ENCODE results near the gene MED29. TPM values are rescaled to one million over a fixed set of nuclear protein-coding genes. Genes with fewer than 3 reads are reported as not detected.

The MED29 gene
- total and polyA plus RNA-seq, 2 of the 13 experiments (the other 11 are each of a cell fraction or from before 2014, with no cell fraction given): 14.0 to 19.7 TPM

GRCh38 chr19:39435499-39436349 lies 44.5 kb downstream of the MED29 start, which contains the start of gene RPS16 (continued):
- TF ChIP-seq REST (IDR thresholded peaks at IDR 0.05; ENCODE audit: borderline replicate concordance in 1 of 2, low read depth in 1 of 2, low read length in 2 of 2) (peak in 1 of 2 experiments; percentile 49; a peak in 1 of 4 replicates), NFYC (CRISPR knock-in tag; IDR thresholded peaks at IDR 0.05) (peak; percentile 43; the same call in 1 of the 2 replicates), ZNF672 (CRISPR knock-in tag; IDR thresholded peaks at IDR 0.05) (no peak), GZF1 (CRISPR knock-in tag; IDR thresholded peaks at IDR 0.05) (0 out of 2 replicates have a peak, but pooled peaks have one; percentile 65), UBTF (CRISPR knock-in tag; IDR thresholded peaks at IDR 0.05) (peak; percentile 63), ARNTL (CRISPR knock-in tag; IDR thresholded peaks at IDR 0.05) (peak; percentile 83), MIXL1 (CRISPR knock-in tag; IDR thresholded peaks at IDR 0.05) (no peak)
- TF ChIP-seq, protein P1, sequence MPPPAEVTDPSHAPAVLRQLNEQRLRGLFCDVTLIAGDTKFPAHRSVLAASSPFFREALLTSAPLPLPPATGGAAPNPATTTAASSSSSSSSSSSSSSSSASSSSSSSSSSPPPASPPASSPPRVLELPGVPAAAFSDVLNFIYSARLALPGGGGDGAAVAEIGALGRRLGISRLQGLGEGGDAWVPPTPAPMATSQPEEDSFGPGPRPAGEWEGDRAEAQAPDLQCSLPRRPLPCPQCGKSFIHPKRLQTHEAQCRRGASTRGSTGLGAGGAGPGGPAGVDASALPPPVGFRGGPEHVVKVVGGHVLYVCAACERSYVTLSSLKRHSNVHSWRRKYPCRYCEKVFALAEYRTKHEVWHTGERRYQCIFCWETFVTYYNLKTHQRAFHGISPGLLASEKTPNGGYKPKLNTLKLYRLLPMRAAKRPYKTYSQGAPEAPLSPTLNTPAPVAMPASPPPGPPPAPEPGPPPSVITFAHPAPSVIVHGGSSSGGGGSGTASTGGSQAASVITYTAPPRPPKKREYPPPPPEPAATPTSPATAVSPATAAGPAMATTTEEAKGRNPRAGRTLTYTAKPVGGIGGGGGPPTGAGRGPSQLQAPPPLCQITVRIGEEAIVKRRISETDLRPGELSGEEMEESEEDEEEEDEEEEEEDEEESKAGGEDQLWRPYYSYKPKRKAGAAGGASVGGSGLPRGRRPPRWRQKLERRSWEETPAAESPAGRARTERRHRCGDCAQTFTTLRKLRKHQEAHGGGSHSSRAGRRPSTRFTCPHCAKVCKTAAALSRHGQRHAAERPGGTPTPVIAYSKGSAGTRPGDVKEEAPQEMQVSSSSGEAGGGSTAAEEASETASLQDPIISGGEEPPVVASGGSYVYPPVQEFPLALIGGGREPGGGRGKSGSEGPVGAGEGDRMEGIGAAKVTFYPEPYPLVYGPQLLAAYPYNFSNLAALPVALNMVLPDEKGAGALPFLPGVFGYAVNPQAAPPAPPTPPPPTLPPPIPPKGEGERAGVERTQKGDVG (CRISPR knock-in tag; IDR thresholded peaks at IDR 0.05; ENCODE audit: borderline replicate concordance): peak; percentile 70; the same call in 1 of the 2 replicates
- TF ChIP-seq, protein P2, sequence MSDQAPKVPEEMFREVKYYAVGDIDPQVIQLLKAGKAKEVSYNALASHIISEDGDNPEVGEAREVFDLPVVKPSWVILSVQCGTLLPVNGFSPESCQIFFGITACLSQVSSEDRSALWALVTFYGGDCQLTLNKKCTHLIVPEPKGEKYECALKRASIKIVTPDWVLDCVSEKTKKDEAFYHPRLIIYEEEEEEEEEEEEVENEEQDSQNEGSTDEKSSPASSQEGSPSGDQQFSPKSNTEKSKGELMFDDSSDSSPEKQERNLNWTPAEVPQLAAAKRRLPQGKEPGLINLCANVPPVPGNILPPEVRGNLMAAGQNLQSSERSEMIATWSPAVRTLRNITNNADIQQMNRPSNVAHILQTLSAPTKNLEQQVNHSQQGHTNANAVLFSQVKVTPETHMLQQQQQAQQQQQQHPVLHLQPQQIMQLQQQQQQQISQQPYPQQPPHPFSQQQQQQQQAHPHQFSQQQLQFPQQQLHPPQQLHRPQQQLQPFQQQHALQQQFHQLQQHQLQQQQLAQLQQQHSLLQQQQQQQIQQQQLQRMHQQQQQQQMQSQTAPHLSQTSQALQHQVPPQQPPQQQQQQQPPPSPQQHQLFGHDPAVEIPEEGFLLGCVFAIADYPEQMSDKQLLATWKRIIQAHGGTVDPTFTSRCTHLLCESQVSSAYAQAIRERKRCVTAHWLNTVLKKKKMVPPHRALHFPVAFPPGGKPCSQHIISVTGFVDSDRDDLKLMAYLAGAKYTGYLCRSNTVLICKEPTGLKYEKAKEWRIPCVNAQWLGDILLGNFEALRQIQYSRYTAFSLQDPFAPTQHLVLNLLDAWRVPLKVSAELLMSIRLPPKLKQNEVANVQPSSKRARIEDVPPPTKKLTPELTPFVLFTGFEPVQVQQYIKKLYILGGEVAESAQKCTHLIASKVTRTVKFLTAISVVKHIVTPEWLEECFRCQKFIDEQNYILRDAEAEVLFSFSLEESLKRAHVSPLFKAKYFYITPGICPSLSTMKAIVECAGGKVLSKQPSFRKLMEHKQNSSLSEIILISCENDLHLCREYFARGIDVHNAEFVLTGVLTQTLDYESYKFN (CRISPR knock-in tag; conservative IDR thresholded peaks at IDR 0.05): peak; percentile 63
- TF ChIP-seq, protein P3, sequence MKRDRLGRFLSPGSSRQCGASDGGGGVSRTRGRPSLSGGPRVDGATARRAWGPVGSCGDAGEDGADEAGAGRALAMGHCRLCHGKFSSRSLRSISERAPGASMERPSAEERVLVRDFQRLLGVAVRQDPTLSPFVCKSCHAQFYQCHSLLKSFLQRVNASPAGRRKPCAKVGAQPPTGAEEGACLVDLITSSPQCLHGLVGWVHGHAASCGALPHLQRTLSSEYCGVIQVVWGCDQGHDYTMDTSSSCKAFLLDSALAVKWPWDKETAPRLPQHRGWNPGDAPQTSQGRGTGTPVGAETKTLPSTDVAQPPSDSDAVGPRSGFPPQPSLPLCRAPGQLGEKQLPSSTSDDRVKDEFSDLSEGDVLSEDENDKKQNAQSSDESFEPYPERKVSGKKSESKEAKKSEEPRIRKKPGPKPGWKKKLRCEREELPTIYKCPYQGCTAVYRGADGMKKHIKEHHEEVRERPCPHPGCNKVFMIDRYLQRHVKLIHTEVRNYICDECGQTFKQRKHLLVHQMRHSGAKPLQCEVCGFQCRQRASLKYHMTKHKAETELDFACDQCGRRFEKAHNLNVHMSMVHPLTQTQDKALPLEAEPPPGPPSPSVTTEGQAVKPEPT (CRISPR knock-in tag; IDR thresholded peaks at IDR 0.05; ENCODE audit: low read depth): peak; percentile 48; the same call in 1 of the 2 replicates

Measured in HepG2 (cell line).